Stimulated activated CD4-positive, alpha-beta T cell treated with anti-CD3 and anti-CD28 coated beads, Interleukin-2, amount 100 ng/mL, for 24 hours (primary cell): Measurements from ENCODE around the gene INCENP.
"Not testable (repeated sequence)": the region's sequence is repeated elsewhere in the genome, so short reads cannot be mapped to it uniquely, and the experiment has no call there.

ENCODE experiments used
- DNase-seq, 2 donors: peaks; one replicate each; pipeline ENCODE4 v3.0.0-alpha.2; 2020

The INCENP gene

DNA sequence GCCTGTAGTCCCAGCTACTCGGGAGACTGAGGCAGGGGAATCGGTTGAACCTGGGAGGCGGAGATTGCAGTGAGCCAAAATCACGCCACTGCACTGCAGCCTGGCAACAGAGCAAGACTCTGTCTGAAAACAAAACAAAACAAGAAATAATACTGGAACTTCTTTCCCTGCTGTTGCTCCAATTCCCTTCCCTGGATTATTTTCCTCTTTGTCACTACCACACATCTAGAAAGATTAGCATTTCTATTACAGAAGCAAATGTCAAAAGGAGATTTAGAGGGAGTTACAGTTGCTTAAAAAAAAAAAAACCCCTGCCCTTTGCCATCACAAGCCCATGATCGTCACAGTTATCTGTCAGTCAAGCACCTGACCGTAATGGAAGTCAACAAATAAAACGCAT lies 48.5 kb downstream of the INCENP start:
- no peak for DNase-seq

DNA sequence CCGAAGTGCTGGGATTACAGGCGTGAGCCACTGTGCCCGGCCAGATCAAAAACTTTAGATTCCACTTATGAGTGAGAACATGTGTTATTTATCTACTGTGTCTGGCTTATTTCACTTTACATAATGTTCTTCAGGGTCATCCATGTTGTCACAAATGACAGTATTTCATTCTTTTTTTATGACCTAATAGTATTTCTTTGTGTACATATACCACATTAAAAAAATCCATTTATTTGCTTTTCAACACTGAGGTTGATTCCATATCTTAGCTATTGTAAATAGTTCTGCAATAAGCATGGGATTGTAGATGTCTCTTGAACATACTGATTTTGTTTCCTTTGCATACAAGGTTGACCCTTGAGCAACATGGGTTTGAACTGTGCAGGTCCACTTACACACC lies 53.0 kb downstream of the INCENP start:
- no peak for DNase-seq

DNA sequence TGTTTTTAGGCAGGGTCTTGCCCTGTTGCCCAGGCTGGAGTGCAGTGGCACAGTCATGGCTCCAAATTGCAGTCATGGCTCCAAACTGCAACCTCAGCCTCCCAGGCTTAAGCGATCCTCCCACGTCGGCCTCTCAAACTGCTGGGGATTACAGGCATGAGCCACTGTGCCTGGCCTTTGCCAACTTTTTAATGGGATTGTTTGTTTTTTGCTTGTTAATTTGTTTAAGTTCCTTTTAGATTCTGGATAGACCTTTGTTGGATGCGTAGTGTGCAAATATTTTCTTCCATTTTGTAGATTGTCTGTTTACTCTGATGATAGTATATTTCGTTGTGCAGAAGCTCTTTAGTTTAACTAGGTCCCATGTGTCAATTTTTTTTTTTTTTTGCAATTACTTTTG lies 56.2 kb downstream of the INCENP start:
- no peak for DNase-seq

DNA sequence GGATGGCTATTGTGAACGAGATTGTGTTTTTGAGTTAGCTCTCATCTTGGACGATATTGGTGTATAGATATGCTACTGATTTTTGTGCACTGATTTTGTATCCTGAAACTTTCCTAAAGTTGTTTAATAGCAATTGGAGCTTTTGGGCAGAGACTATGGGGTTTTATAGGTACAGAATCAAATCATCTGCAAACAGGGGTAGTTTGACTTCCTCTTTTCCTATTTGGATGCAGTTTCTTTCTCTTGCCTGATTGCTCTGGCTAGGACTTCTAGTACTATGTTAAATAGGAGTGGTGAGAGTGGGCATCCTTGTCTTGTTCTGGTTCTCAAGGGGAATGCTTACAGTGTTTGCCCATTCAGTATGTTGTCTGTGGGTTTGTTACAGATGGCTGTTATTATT lies 57.3 kb downstream of the INCENP start:
- DNase-seq: no peak

DNA sequence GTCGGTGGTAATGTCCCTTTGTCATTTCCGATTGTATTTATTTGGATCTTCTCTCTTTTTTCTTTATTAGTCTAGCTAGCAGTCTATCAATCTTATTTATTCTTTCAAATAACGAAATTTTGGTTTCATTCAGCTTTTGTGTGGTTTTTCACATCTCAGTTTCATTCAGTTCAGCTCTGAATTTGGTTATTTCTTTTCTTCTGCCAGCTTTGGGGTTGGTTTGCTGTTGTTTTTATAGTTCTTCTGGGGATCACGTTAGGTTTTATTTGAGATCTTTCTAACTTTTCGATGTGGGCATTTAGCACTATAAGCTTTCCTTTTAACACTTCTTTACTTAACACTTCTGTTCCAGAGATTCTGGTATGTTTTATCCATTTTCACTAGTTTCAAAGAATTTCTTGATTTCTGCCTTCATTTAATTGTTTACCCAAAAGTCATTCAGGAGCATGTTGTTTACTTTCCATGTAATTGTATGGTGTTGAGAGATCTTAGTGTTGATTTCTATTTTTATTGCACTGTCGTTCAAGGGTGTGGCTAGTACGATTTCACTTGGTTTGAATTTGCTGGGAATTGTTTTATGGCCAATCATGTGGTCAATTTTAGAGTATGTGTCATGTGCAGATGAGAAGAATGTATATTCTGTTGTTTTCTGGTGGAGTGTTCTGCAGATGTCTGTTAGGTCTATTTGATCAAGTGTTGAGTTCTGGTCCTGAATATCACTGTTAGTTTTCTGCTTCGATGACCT lies 58.5 kb downstream of the INCENP start:
- no peak for DNase-seq

DNA sequence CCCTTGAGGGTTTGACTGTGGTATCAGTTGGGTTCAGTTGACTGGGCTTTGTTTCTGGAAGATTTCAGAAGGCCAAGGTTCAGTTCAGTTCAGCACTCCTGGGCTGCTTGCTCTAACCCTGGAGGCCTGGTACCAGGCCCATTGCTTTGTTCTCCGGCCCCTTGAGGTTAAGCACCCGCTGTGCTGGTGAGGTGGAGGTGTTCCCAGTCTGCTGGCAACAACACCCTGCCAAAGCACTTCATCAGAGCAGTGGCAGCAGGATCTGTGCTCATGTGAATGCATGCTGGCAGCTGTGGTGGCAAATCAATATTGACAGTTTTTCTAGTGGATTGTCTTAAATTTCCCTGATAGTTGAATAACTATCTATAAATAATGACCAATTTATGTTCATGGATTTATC lies 62.4 kb downstream of the INCENP start:
- DNase-seq: no peak

DNA sequence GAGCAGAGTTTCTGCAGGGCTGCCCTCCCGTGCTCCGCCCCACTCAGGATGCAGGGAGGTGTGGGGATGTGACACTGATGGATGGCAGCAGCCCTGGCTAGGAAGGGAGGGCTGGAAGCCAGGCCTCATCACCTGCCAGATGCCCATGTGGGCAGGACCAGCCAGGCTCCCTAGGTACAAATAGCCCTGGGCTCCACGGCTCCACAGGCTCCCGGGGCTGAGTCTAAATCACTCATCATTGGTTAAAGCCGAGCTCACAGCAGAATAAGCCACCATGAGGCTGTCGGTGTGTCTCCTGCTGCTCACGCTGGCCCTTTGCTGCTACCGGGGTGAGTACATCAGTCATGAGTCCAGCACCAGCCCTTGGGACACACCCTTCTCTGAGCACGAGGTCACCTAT lies 66.2 kb downstream of the INCENP start, which contains the start of gene SCGB1D1:
SCGB1D1 (plus strand) TSS at position 206 of the 400 bp plus-strand sequence; CDS start at position 275, 69 bp downstream.
- DNase-seq: no peak

DNA sequence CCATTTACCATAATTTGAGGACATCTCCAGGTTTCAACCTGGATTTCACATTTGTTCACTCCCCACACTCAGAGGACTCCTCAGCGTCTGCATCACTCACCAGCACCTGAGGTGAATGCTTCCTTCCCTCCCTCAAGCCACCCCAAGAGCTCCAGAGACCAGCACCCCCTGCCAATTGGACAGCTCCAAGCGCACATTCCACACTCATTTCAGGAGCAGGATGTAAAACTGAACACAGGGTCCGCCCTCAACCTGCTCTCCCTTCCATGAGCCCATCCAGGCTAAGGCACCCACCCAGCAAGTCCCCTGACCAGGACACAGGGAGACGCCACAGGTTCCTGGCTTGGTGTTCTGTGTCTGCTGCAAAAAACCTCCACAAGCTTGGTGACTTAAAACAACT lies 70.1 kb downstream of the INCENP start:
- no peak for DNase-seq

DNA sequence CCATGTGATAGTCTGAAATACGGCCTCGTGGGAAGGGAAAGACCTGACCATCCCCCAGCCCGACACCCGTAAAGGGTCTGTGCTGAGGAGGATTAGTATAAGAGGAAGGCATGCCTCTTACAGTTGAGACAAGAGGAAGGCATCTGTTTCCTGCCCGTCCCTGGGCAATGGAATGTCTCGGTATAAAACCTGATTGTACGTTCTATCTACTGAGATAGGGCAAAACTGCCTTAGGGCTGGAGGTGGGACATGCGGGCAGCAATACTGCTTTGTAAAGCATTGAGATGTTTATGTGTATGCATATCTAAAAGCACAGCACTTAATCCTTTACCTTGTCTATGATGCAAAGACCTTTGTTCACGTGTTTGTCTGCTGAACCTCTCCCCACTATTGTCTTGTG lies 71.2 kb downstream of the INCENP start:
- not testable (repeated sequence) for DNase-seq

DNA sequence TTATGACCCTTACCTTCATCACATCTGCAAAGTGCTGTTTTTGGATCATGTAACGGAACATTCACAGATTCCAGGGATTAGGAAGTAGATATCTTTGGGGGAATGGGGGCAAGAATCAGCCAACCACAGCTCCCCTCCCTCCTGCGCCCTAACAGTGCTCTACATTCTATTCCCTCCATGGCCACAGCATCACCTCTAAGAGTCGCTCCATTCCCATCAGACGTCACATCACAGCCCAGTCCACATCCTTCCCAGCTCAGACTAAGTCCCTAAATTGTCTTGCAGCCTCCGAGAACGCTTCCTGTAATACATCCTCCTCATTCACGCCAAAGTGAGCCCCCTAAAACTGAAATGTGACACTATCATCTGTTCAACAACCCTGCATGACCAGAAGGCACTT lies 72.1 kb downstream of the INCENP start:
- no peak for DNase-seq

DNA sequence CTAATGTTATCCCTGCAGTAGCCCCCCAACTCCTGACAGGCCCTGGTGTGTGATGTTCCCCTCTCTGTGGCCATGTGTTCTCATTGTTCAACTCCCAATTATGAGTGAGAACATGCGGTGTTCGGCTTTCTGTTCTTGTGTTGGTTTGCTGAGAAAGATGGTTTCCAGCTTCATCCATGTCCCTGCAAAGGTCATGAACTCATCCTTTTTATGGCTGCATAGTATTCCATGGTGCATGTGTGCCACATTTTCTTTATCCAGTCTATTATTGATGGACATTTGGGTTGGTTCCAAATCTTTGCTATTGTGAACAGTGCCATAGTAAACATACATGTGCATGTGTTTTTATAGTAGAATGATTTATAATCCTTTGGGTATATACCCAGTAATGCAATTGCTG lies 73.6 kb downstream of the INCENP start:
- DNase-seq: not testable (repeated sequence)

DNA sequence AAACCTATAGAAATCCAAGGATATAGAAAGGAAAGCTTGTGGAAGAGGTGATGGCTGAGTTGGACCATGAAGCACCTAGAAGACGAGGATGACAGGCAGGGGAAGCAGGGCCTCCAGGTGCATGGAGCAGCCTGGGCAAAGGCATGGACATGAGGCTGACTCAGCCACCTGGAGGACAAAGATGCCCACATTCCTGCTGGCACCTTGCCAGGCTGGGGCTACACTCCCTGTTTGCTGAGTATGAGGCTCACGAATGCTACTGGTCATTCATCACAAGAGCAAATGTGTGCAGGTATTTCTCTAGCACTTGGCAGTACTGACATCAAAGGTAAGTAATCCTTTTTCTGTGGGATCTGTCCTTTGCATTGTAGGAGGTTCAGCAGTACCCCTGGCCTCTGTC lies 77.6 kb downstream of the INCENP start:
- no peak for DNase-seq
